Activated CD8-positive, alpha-beta T cell treated with anti-CD3 and anti-CD28 coated beads for 36 hours (primary cell): ENCODE measurements around the gene CSPG5. TPM values are rescaled to one million over a fixed set of nuclear protein-coding genes. Genes with fewer than 3 reads are reported as not detected.

Experiments used
- ATAC-seq: fragments of 200-7000 bp; cut with Tn5 transposase; one replicate; pipeline ENCODE4 v1.10.0; 2021; ENCODE audit warnings: mild to moderate bottlenecking, moderate library complexity
- CTCF ChIA-PET: fragments of 350-600 bp; sonication (Branson Sonifier 250); formaldehyde crosslinking; loops from one replicate; lab custom pipeline; 2021; ENCODE audit warnings: antibody characterized with exemption; lab: Charles Lee
- POLR2A ChIA-PET: fragments of 350-600 bp; sonication (Branson Sonifier 250); formaldehyde crosslinking; loops from one replicate; lab custom pipeline; 2021; ENCODE audit warnings: antibody characterized with exemption; lab: Charles Lee
- DNase-seq: peaks from one replicate; pipeline ENCODE4 v3.0.0-alpha.2; 2020
- H3K27ac Mint-ChIP-seq: one replicate; pipeline ENCODE4 v1.8.0; 2021; ENCODE audit warnings: mild to moderate bottlenecking, mixed read lengths
- H3K27me3 Mint-ChIP-seq: one replicate; pipeline ENCODE4 v1.8.0; 2021; ENCODE audit warnings: mixed read lengths
- H3K36me3 Mint-ChIP-seq: one replicate; pipeline ENCODE4 v1.8.0; 2021; ENCODE audit warnings: low read depth, mixed read lengths
- H3K4me1 Mint-ChIP-seq: one replicate; pipeline ENCODE4 v1.8.0; 2021; ENCODE audit warnings: low read depth, mixed read lengths
- H3K4me3 Mint-ChIP-seq: one replicate; pipeline ENCODE4 v1.8.0; 2021; ENCODE audit warnings: mild to moderate bottlenecking, moderate library complexity, mixed read lengths
- H3K9me3 Mint-ChIP-seq: one replicate; pipeline ENCODE4 v1.8.0; 2021; ENCODE audit warnings: mixed read lengths
- CTCF ChIP-seq: fragments of 200-600 bp; IDR thresholded peaks from one replicate; pipeline ENCODE4 v1.8.0; 2022; ENCODE audit warnings: antibody characterized with exemption, mild to moderate bottlenecking
- intact Hi-C: fragments of 100-400 bp; cut with micrococcal nuclease; formaldehyde crosslinking; loops from one replicate; pipeline ENCODE4 v1.10.0; 2022
- total RNA-seq, 2 experiments: library from RNA; stranded (reverse); gene quantifications; one replicate each; pipeline ENCODE4 v1.2.3, GENCODE V29; 2021

CSPG5 gene
- total RNA-seq, 2 experiments from 2014 or later, result 0.54 to 0.58 TPM

- ChIA-PET CTCF (interaction anchor here (4.1 kb wide), 1 partner anchor 15 kb away, joined by 25 read pairs; no protein-coding TSS in a partner anchor), POLR2A (no interaction called here)
- Mint-ChIP-seq H3K36me3 (no peaks in the 10 kb centered on the region), H3K4me3 (no peak overlapping the region), H3K4me1 (no peaks in the 10 kb centered on the region), H3K27ac (no peak overlapping the region), H3K27me3 (peaks cover 5% of the 10 kb centered on the region), H3K9me3 (no peaks in the 10 kb centered on the region)
- ATAC-seq (no peak), DNase-seq (no peak)
- intact Hi-C loops, result no loop called here
- no peak for TF ChIP-seq CTCF
Observed at GRCh38 chr3:47536221-47536891, 42.3 kb downstream of the CSPG5 start.

- DNase-seq (no peak), ATAC-seq (no peak)
- no peak overlapping the region for H3K4me3 Mint-ChIP-seq
- TF ChIP-seq CTCF, result no peak
- no peaks in the 10 kb centered on the region for H3K36me3 Mint-ChIP-seq
- ChIA-PET POLR2A (no interaction called here), CTCF (interaction anchor here (0.8 to 4.1 kb wide), 3 partner anchors 12 to 19 kb away, joined by 3 to 25 read pairs (median 7); no protein-coding TSS in a partner anchor)
- no peaks in the 10 kb centered on the region for H3K4me1 Mint-ChIP-seq
- intact Hi-C loops, result no loop called here
- H3K27me3 Mint-ChIP-seq, result peaks cover 5% of the 10 kb centered on the region
- H3K27ac Mint-ChIP-seq, result no peak overlapping the region
- H3K9me3 Mint-ChIP-seq, result no peaks in the 10 kb centered on the region
Observed at GRCh38 chr3:47533996-47534454, 44.6 kb downstream of the CSPG5 start.

- Mint-ChIP-seq H3K36me3 (no peaks in the 10 kb centered on the region), H3K27me3 (peaks cover 1% of the 10 kb centered on the region), H3K4me3 (no peak overlapping the region), H3K9me3 (no peaks in the 10 kb centered on the region), H3K27ac (no peak overlapping the region), H3K4me1 (no peaks in the 10 kb centered on the region)
- intact Hi-C loops, result no loop called here
- TF ChIP-seq CTCF, result no peak
- no peak for ATAC-seq
- ChIA-PET CTCF (interaction anchor here (0.8 to 4.1 kb wide), 3 partner anchors 12 to 18 kb away, joined by 3 to 25 read pairs (median 7); no protein-coding TSS in a partner anchor), POLR2A (no interaction called here)
- DNase-seq, result no peak
Observed at GRCh38 chr3:47533481-47533880, 45.2 kb downstream of the CSPG5 start.

- intact Hi-C loops, result no loop called here
- POLR2A ChIA-PET, result interaction anchor here (0.6 kb wide), 1 partner anchor 371 kb away, joined by 3 read pairs; no protein-coding TSS in a partner anchor
Observed at GRCh38 chr3:47527952-47528725, 50.5 kb downstream of the CSPG5 start.

More at GRCh38 chr3:47527952-47528725, 50.5 kb downstream of the CSPG5 start:
- ATAC-seq, result no peak
- no peaks in the 10 kb centered on the region for H3K27me3 Mint-ChIP-seq
- CTCF ChIA-PET, result no interaction called here
- no peak for TF ChIP-seq CTCF
- H3K9me3 Mint-ChIP-seq, result peaks cover 4% of the 10 kb centered on the region
- H3K4me3 Mint-ChIP-seq, result no peak overlapping the region
- no peaks in the 10 kb centered on the region for H3K4me1 Mint-ChIP-seq
- no peak overlapping the region for H3K27ac Mint-ChIP-seq
- no peaks in the 10 kb centered on the region for H3K36me3 Mint-ChIP-seq
- no peak for DNase-seq
